MM.1S (cell line): ENCODE results near the gene P2RX6.

Experiments
- DNase-seq: peaks from one replicate; pipeline ENCODE4 v3.0.0-alpha.2; 2015
- H2AFZ ChIP-seq: fragments of 300-600 bp; sonication (generic); 2 replicates; pipeline ENCODE4 v1.6.0; 2016; ENCODE audit warnings: antibody characterized with exemption, low read length
- H3F3A ChIP-seq: fragments of 300-600 bp; sonication (generic); 2 replicates; pipeline ENCODE4 v1.6.1; 2016; ENCODE audit warnings: mild to moderate bottlenecking, antibody characterized with exemption, low read length, moderate library complexity, mixed read lengths; ENCODE audit not compliant: insufficient read depth
- H3K27ac ChIP-seq: fragments of 300-600 bp; sonication (generic); 2 replicates; pipeline ENCODE4 v1.5.1; 2016; ENCODE audit warnings: mild to moderate bottlenecking, low read length
- H3K27me3 ChIP-seq: fragments of 300-600 bp; sonication (generic); replicated peaks from 2 replicates; pipeline ENCODE4 v1.6.0; 2016; ENCODE audit warnings: low read length; ENCODE audit not compliant: insufficient read depth
- H3K36me3 ChIP-seq: fragments of 300-600 bp; sonication (generic); replicated peaks from 2 replicates; pipeline ENCODE4 v1.6.1; 2016; ENCODE audit warnings: mild to moderate bottlenecking, low read length, mixed read lengths; ENCODE audit not compliant: insufficient read depth
- H3K4me1 ChIP-seq: fragments of 300-600 bp; sonication (generic); 2 replicates; pipeline ENCODE4 v1.6.1; 2016; ENCODE audit warnings: low read length, mixed read lengths
- H3K4me2 ChIP-seq: fragments of 300-600 bp; sonication (generic); 2 replicates; pipeline ENCODE4 v1.6.0; 2016; ENCODE audit warnings: low read depth, low read length
- H3K4me3 ChIP-seq: fragments of 300-600 bp; sonication (generic); 2 replicates; pipeline ENCODE4 v1.5.1; 2016; ENCODE audit warnings: low read length, mixed read lengths
- H3K79me2 ChIP-seq: fragments of 300-600 bp; sonication (generic); 2 replicates; pipeline ENCODE4 v1.6.1; 2016; ENCODE audit warnings: mixed run types, low read length, mixed read lengths
- H3K9ac ChIP-seq: fragments of 300-600 bp; sonication (generic); 2 replicates; pipeline ENCODE4 v1.6.1; 2016; ENCODE audit warnings: low read length, mixed read lengths
- H3K9me2 ChIP-seq: fragments of 300-600 bp; sonication (generic); replicated peaks from 2 replicates; pipeline ENCODE4 v1.6.1; 2016; ENCODE audit warnings: mild to moderate bottlenecking, low read length, mixed read lengths; ENCODE audit not compliant: insufficient read depth
- H3K9me3 ChIP-seq: fragments of 300-600 bp; sonication (generic); replicated peaks from 2 replicates; pipeline ENCODE4 v1.6.1; 2016; ENCODE audit warnings: mild to moderate bottlenecking, low read length, mixed read lengths; ENCODE audit not compliant: insufficient read depth
- H4K20me1 ChIP-seq: fragments of 300-600 bp; sonication (generic); 2 replicates; pipeline ENCODE4 v1.6.1; 2016; ENCODE audit warnings: mild to moderate bottlenecking, low read length, moderate library complexity, mixed read lengths; ENCODE audit not compliant: insufficient read depth
- EZH2 ChIP-seq: fragments of 300-600 bp; sonication (generic); optimal IDR thresholded peaks from 2 replicates; pipeline ENCODE3; 2017; ENCODE audit warnings: low read depth, mild to moderate bottlenecking, antibody characterized with exemption, low read length, mixed read lengths
- EZH2phosphoT487 ChIP-seq: fragments of 300-600 bp; sonication (generic); IDR thresholded peaks from 2 replicates; pipeline ENCODE4 v1.6.1; 2018; ENCODE audit warnings: antibody characterized with exemption, low read length
- TF ChIP-seq, protein P1 (sequence below): fragments of 300-600 bp; sonication (generic); IDR thresholded peaks from 2 replicates; pipeline ENCODE4 v1.5.1; 2016; ENCODE audit warnings: antibody characterized with exemption, low read length, mixed read lengths

P2RX6 gene

DNA sequence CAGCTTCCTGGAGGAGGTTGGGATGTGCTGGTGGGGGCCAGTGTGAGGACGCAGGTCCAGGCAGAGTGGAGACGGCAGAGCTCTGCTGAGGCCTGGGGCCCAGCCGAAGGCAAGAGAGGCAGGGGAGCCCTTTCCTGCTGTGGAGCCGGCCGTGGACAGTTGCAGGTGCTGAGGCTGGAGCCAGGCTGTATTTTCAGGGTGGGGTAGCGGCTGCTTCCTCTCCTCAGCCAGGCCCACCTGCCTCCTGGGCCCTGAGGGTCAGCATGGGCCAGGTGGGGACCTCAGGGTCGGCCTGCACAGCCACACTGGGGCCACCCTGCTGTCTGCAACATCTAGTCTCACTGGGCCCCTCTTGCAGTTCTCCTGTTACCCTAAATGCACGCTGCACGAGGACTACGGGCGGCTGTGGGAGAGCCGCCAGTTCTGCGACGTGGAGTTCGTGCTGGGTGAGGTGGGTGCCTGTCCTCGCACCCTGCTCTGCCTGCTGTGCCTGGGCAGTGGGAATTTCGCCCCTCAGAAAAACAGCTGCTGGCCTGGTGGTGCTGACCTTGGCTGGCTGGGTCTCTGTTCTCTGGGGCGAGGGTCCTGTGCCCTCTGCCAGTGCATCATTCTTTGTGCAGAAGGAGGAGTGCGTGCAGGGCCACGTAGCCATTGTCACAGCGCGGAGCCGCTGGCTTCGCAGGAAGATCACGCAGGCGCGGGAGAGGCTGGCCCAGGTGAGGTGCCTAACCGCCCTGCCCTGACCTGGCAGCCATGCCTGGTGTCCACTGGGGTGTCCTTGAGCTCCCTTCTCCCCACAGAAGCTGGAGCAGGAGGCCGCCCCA, 21.4 kb upstream of the P2RX6 start:
- no peaks in the 10 kb centered on the region for H3K9me3 ChIP-seq

DNA sequence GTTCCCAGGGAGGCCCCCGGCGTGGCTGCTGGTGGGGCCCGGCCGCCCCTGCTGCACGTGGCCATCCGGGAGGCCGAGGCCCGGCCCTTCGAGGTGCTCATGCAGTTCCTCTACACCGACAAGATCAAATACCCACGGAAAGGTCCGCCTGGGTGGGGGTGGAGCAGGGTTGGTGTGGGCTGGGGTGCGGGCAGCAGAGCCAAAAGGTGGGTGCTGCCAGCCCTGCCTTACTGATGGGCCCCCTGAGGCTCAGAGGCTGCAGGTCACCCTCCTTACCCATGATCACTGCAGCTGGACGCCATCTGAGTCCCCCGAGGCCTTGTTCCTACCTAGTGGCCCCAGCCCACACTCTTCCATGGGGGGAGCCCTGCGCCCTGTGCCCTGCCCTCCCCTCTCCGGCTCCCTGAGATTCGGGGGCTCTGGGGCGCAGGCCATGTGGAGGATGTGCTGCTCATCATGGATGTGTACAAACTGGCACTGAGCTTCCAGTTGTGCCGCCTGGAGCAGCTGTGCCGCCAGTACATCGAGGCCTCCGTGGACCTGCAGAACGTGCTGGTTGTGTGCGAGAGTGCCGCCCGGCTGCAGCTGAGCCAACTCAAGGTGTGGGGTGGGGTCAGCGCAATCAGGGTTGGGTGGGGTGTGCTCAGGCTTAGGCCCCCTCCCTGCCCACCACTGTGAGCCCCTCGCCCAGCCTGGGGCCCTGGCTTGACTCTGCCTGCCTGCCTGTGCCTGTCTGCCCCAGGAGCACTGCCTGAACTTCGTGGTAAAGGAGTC, 20.6 kb upstream of the P2RX6 start:
- DNase-seq, result no peak
- no peaks in the 10 kb centered on the region for H3K36me3 ChIP-seq

More for the DNA sequence above, 21.4 kb upstream of the P2RX6 start:
- Histone ChIP-seq H3F3A (no peaks in the 10 kb centered on the region; the same call in 1 of the 2 replicates), H4K20me1 (no peaks in the 10 kb centered on the region), H3K4me1 (no peaks in the 10 kb centered on the region), H3K9me2 (no peaks in the 10 kb centered on the region), H3K9ac (no peak overlapping the region), H3K79me2 (no peaks in the 10 kb centered on the region), H3K4me2 (no peak overlapping the region), H2AFZ (no peak overlapping the region), H3K27me3 (no peaks in the 10 kb centered on the region), H3K36me3 (no peaks in the 10 kb centered on the region), H3K27ac (no peak overlapping the region), H3K4me3 (no peak overlapping the region)
- TF ChIP-seq EZH2, result no peak
- TF ChIP-seq, protein P1, sequence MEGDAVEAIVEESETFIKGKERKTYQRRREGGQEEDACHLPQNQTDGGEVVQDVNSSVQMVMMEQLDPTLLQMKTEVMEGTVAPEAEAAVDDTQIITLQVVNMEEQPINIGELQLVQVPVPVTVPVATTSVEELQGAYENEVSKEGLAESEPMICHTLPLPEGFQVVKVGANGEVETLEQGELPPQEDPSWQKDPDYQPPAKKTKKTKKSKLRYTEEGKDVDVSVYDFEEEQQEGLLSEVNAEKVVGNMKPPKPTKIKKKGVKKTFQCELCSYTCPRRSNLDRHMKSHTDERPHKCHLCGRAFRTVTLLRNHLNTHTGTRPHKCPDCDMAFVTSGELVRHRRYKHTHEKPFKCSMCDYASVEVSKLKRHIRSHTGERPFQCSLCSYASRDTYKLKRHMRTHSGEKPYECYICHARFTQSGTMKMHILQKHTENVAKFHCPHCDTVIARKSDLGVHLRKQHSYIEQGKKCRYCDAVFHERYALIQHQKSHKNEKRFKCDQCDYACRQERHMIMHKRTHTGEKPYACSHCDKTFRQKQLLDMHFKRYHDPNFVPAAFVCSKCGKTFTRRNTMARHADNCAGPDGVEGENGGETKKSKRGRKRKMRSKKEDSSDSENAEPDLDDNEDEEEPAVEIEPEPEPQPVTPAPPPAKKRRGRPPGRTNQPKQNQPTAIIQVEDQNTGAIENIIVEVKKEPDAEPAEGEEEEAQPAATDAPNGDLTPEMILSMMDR, result no peak
- TF ChIP-seq EZH2phosphoT487, result no peak
- DNase-seq, result no peak

DNA sequence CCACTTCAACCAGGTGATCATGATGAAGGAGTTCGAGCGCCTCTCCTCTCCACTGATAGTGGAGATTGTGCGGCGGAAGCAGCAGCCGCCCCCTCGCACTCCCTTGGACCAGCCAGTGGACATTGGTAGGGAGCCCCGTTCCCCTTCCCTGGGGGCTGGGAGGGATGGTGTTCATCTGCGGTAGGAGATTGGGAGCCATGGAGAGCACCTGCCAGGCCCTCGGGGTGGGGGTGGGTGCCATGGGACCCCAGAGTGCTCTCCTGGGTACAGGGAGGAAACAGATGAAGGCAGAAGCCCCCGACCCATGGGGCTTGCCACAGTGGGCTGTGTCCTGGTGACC, 20.1 kb upstream of the P2RX6 start:
- Histone ChIP-seq H3K4me3 (no peak overlapping the region), H3K4me1 (no peaks in the 10 kb centered on the region), H4K20me1 (no peaks in the 10 kb centered on the region), H3K36me3 (no peaks in the 10 kb centered on the region), H3K9me3 (no peaks in the 10 kb centered on the region), H3K27ac (no peak overlapping the region), H3K79me2 (peaks cover 5% of the 10 kb centered on the region), H3F3A (no peaks in the 10 kb centered on the region; the same call in 1 of the 2 replicates), H3K4me2 (no peak overlapping the region), H3K27me3 (no peaks in the 10 kb centered on the region), H3K9ac (no peak overlapping the region), H3K9me2 (no peaks in the 10 kb centered on the region), H2AFZ (no peak overlapping the region)
- no peak for DNase-seq
- TF ChIP-seq EZH2 (no peak), EZH2phosphoT487 (no peak)
- TF ChIP-seq, protein P1, result no peak

More for the DNA sequence above, 20.6 kb upstream of the P2RX6 start:
- Histone ChIP-seq H3K9me3 (no peaks in the 10 kb centered on the region), H3K27ac (no peak overlapping the region), H4K20me1 (no peaks in the 10 kb centered on the region), H3K27me3 (no peaks in the 10 kb centered on the region), H3K9ac (no peak overlapping the region), H3K4me3 (no peak overlapping the region), H3K4me1 (no peaks in the 10 kb centered on the region), H3K4me2 (no peak overlapping the region), H3K9me2 (no peaks in the 10 kb centered on the region), H2AFZ (no peak overlapping the region), H3F3A (no peaks in the 10 kb centered on the region; the same call in 1 of the 2 replicates), H3K79me2 (no peaks in the 10 kb centered on the region)
- no peak for TF ChIP-seq EZH2phosphoT487
